ENCODE measurements around the gene ZBTB44.
A peak's percentile ranks its signal among the peaks of the same experiment; 100 is the strongest.

ZBTB44 gene

DNA sequence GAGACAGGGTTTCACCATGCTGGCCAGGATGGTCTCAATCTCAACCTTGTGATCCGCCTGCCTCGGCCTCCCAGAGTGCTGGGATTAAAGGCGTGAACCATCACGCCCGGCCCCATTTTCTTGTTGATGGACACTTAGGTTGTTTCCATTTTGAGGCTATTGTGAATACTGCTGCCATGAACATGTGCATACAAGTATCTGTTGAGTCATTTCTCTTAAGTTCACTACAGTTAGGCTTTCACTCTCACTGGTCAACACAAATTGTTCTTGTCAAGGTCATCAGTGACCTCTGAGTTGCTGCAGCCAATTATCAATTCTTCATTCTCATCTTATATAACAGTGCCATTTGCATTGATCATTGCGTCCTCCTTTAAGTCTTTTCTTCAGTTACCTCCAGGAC is 13.0 kb upstream of the ZBTB44 start:
- H3K18ac ChIP-seq (ENCODE audit: low read length) = no peak overlapping the region
- H4K5ac ChIP-seq (ENCODE audit: low read length) = no peak overlapping the region
- no peak overlapping the region for H3K4me2 ChIP-seq (ENCODE audit: low read length)
- H2BK5ac ChIP-seq (ENCODE audit: low read length) = no peak overlapping the region
- no peak overlapping the region for H3K23ac ChIP-seq (ENCODE audit: low read length)
- no peaks in the 10 kb centered on the region for H3K36me3 ChIP-seq (ENCODE audit: control insufficient read depth, insufficient read depth, low read length)
- H3K4me1 ChIP-seq (ENCODE audit: control insufficient read depth, low read depth, low read length) = no peaks in the 10 kb centered on the region
- H2BK120ac ChIP-seq (ENCODE audit: low read depth, low read length) = no peak overlapping the region
- no peak overlapping the region for H4K8ac ChIP-seq (ENCODE audit: low read depth, low read length)
- no peak overlapping the region for H2AK5ac ChIP-seq (ENCODE audit: low read length)
- no peaks in the 10 kb centered on the region for H3K27me3 ChIP-seq (ENCODE audit: insufficient read depth, low read length, poor library complexity)
- no CpG with 5 or more reads among the region's 6 CpGs for WGBS (ENCODE audit: extremely low coverage, insufficient coverage, low lambda C conversion rate)
- no peak overlapping the region for H3K56ac ChIP-seq (ENCODE audit: low read length)
- no peak overlapping the region for H3K27ac ChIP-seq (ENCODE audit: low read depth, low read length)
- H2BK15ac ChIP-seq (replicated peaks; ENCODE audit: low read depth) = no peak overlapping the region
- H3K79me1 ChIP-seq (ENCODE audit: low read length) = no peaks in the 10 kb centered on the region
- no peak overlapping the region for H3K4ac ChIP-seq (ENCODE audit: low read depth, low read length)
- no peak overlapping the region for H3K9ac ChIP-seq (ENCODE audit: low read length)
- H3K4me3 ChIP-seq (ENCODE audit: low read length) = no peak overlapping the region
- H3K79me2 ChIP-seq (ENCODE audit: control insufficient read depth, insufficient read depth, low read length) = no peaks in the 10 kb centered on the region
- no peak for DNase-seq

DNA sequence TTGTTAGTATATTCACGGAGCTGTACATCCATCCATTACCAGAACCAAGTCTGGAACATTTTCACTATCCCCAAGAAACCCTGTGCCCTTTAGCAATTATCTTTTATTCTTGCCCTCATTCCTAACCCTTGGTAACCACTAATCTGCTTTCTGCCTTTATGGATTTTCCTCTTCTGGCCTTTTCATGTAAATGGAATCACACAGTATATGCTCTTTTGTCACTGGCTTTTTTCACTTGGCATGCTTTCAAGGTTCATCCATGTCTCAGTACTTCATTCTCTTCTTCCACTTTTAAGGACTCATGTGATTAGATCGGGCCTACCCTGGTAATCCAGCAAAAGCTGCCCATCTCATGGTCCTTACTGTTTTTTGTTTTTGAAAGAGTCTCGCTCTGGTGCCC is 11.0 kb upstream of the ZBTB44 start:
- Histone ChIP-seq H3K4me3 (ENCODE audit: low read length) (no peak overlapping the region), H2AK5ac (ENCODE audit: low read length) (no peak overlapping the region), H3K9ac (ENCODE audit: low read length) (no peak overlapping the region), H2BK5ac (ENCODE audit: low read length) (no peak overlapping the region), H3K79me1 (ENCODE audit: low read length) (no peaks in the 10 kb centered on the region), H4K8ac (ENCODE audit: low read depth, low read length) (no peak overlapping the region), H3K4me2 (ENCODE audit: low read length) (no peak overlapping the region), H3K4me1 (ENCODE audit: control insufficient read depth, low read depth, low read length) (no peaks in the 10 kb centered on the region), H3K36me3 (ENCODE audit: control insufficient read depth, insufficient read depth, low read length) (no peaks in the 10 kb centered on the region), H2BK120ac (ENCODE audit: low read depth, low read length) (no peak overlapping the region), H2BK15ac (replicated peaks; ENCODE audit: low read depth) (no peak overlapping the region), H3K56ac (ENCODE audit: low read length) (no peak overlapping the region), H3K4ac (ENCODE audit: low read depth, low read length) (no peak overlapping the region), H3K27ac (ENCODE audit: low read depth, low read length) (no peak overlapping the region), H4K5ac (ENCODE audit: low read length) (no peak overlapping the region), H3K27me3 (ENCODE audit: insufficient read depth, low read length, poor library complexity) (no peaks in the 10 kb centered on the region), H3K18ac (ENCODE audit: low read length) (no peak overlapping the region), H3K79me2 (ENCODE audit: control insufficient read depth, insufficient read depth, low read length) (no peaks in the 10 kb centered on the region), H3K23ac (ENCODE audit: low read length) (no peak overlapping the region)
- no peak for DNase-seq
- no CpG with 5 or more reads among the region's 3 CpGs for WGBS (ENCODE audit: extremely low coverage, insufficient coverage, low lambda C conversion rate)

DNA sequence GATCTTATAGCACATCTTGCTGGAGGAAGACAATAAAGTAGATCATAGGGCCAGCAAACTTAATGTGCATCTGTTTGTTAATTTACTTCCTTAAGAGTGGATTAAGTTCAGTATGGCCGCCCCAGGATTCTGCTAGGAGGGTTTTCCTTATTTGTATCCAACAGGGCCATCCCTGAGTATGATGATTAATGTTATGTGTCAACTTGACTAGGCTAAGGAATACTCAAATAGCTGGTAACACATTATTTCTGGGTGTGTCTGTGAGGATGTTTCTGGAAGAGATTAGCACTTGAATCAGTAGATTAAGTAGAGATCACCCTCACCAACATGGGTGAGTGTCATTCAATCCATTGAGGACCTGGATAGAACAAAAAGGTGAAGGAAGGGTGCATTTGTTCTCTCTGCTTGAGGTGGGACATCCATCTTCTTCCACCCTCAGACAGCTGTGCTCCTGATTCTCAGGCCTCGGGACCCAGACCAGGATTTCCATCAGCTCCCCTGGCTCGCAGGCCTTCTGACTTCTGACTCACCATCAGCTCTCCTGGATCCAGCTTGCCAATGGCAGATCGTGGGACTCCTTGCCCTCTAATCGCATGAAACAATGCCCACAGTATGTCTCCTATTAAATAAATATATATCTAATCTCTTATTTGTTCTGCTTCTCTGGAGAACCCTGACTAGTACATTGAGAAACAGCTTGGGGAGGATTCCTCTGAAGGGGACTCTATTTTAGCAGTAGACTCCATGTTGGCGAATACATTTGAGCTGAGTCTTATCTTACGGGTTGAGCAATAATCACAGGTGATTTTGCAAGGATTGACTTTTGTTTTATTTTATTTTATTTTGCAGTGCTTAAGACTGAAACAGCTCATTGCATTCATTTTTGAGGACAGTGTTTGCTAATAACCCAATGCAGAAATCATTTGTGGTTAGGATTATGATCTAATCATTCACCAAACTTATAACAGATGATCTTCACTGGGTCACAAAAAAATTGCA is 9.0 kb upstream of the ZBTB44 start:
- Histone ChIP-seq H3K18ac (ENCODE audit: low read length) (no peak overlapping the region), H3K9ac (ENCODE audit: low read length) (no peak overlapping the region), H2AK5ac (ENCODE audit: low read length) (no peak overlapping the region), H3K27ac (ENCODE audit: low read depth, low read length) (no peak overlapping the region), H3K27me3 (ENCODE audit: insufficient read depth, low read length, poor library complexity) (no peaks in the 10 kb centered on the region), H2BK5ac (ENCODE audit: low read length) (no peak overlapping the region), H3K23ac (ENCODE audit: low read length) (no peak overlapping the region), H3K4me3 (ENCODE audit: low read length) (no peak overlapping the region), H3K79me1 (ENCODE audit: low read length) (no peaks in the 10 kb centered on the region), H3K4me1 (ENCODE audit: control insufficient read depth, low read depth, low read length) (no peaks in the 10 kb centered on the region), H4K5ac (ENCODE audit: low read length) (no peak overlapping the region), H3K4me2 (ENCODE audit: low read length) (no peak overlapping the region), H2BK15ac (replicated peaks; ENCODE audit: low read depth) (no peak overlapping the region), H2BK120ac (ENCODE audit: low read depth, low read length) (no peak overlapping the region), H3K4ac (ENCODE audit: low read depth, low read length) (no peak overlapping the region), H3K79me2 (ENCODE audit: control insufficient read depth, insufficient read depth, low read length) (no peaks in the 10 kb centered on the region), H3K36me3 (ENCODE audit: control insufficient read depth, insufficient read depth, low read length) (no peaks in the 10 kb centered on the region), H4K8ac (ENCODE audit: low read depth, low read length) (no peak overlapping the region), H3K56ac (ENCODE audit: low read length) (no peak overlapping the region)
- no peak for DNase-seq
- no CpG with 5 or more reads among the region's 7 CpGs for WGBS (ENCODE audit: extremely low coverage, insufficient coverage, low lambda C conversion rate)

DNA sequence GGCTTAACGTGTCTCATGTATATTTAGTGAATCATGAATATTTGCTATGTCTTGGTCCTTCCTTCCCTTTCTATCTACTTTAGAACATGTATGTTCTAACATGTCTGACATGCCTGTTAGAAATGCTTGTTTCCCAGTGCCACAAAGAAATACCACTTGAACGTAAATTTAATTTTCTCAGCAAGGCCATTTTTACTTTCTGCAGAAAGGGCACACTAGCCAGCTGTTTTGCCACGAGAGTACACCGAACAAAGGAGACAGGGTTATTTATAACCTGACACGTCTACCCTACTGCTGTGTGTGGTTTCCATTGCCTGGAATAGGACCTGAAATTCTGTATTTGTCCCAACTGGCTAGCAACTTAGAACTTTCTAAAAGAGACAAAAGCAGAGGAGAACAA is 7.4 kb upstream of the ZBTB44 start:
- Histone ChIP-seq H3K27me3 (ENCODE audit: insufficient read depth, low read length, poor library complexity) (no peaks in the 10 kb centered on the region), H3K4me1 (ENCODE audit: control insufficient read depth, low read depth, low read length) (no peaks in the 10 kb centered on the region), H4K8ac (ENCODE audit: low read depth, low read length) (no peak overlapping the region), H2BK120ac (ENCODE audit: low read depth, low read length) (no peak overlapping the region), H3K9ac (ENCODE audit: low read length) (no peak overlapping the region), H3K23ac (ENCODE audit: low read length) (no peak overlapping the region), H4K5ac (ENCODE audit: low read length) (no peak overlapping the region), H3K4me3 (ENCODE audit: low read length) (no peak overlapping the region), H3K4me2 (ENCODE audit: low read length) (no peak overlapping the region), H3K18ac (ENCODE audit: low read length) (no peak overlapping the region), H3K4ac (ENCODE audit: low read depth, low read length) (no peak overlapping the region), H3K36me3 (ENCODE audit: control insufficient read depth, insufficient read depth, low read length) (no peaks in the 10 kb centered on the region), H3K79me2 (ENCODE audit: control insufficient read depth, insufficient read depth, low read length) (no peaks in the 10 kb centered on the region), H3K56ac (ENCODE audit: low read length) (no peak overlapping the region), H3K79me1 (ENCODE audit: low read length) (no peaks in the 10 kb centered on the region), H2BK5ac (ENCODE audit: low read length) (no peak overlapping the region), H2BK15ac (replicated peaks; ENCODE audit: low read depth) (no peak overlapping the region), H2AK5ac (ENCODE audit: low read length) (no peak overlapping the region), H3K27ac (ENCODE audit: low read depth, low read length) (no peak overlapping the region)
- DNase-seq = no peak
- no CpG with 5 or more reads among the region's 5 CpGs for WGBS (ENCODE audit: extremely low coverage, insufficient coverage, low lambda C conversion rate)

DNA sequence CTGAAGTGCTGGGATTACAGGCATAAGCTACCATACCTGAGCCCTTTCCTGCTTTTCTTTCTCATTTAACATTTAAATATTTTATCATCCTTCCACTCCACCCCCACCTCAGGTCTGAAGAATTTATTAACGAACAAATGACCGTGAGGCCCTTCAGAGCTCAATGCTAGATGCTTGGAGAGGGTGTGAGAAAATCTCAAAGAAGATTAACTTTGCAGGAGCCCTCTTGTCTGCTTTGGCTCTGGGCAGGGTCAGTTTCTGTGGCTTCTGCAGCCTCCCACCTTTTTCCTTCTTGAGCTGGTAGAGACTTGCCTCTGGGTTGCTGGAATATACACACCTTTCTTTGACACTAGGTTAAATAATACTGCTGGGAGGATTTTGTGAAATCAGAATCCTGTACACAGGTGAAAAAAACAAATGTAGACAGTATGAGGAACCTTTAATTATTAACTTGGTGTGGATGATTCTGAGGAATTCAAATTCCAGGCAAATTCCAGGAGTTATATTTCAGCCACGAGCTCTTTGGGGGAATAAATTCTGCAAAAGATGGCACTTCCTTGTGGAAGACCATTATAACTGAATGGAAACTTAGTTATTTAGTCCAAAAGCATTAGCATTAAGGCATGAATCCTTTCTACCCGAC is 3.4 kb upstream of the ZBTB44 start:
- Histone ChIP-seq H3K4me1 (ENCODE audit: control insufficient read depth, low read depth, low read length) (no peaks in the 10 kb centered on the region), H3K27me3 (ENCODE audit: insufficient read depth, low read length, poor library complexity) (no peaks in the 10 kb centered on the region), H3K9ac (ENCODE audit: low read length) (no peak overlapping the region), H4K8ac (ENCODE audit: low read depth, low read length) (no peak overlapping the region), H3K4ac (ENCODE audit: low read depth, low read length) (peak overlapping the region; percentile 65), H3K23ac (ENCODE audit: low read length) (no peak overlapping the region), H3K27ac (ENCODE audit: low read depth, low read length) (no peak overlapping the region), H3K79me2 (ENCODE audit: control insufficient read depth, insufficient read depth, low read length) (peaks cover 3% of the 10 kb centered on the region), H4K5ac (ENCODE audit: low read length) (no peak overlapping the region), H2BK120ac (ENCODE audit: low read depth, low read length) (no peak overlapping the region), H3K56ac (ENCODE audit: low read length) (no peak overlapping the region), H3K4me2 (ENCODE audit: low read length) (no peak overlapping the region), H3K18ac (ENCODE audit: low read length) (no peak overlapping the region), H3K4me3 (ENCODE audit: low read length) (no peak overlapping the region), H2AK5ac (ENCODE audit: low read length) (no peak overlapping the region), H3K36me3 (ENCODE audit: control insufficient read depth, insufficient read depth, low read length) (no peaks in the 10 kb centered on the region), H3K79me1 (ENCODE audit: low read length) (no peaks in the 10 kb centered on the region), H2BK5ac (ENCODE audit: low read length) (no peak overlapping the region), H2BK15ac (replicated peaks; ENCODE audit: low read depth) (no peak overlapping the region)
- DNase-seq = peak; percentile 24
- WGBS (ENCODE audit: extremely low coverage, insufficient coverage, low lambda C conversion rate) = 100% methylated on average over 1 of the region's 4 CpGs
